ENCODE data around the gene CRIP1. TPM values are rescaled to one million over a fixed set of nuclear protein-coding genes. Genes with fewer than 3 reads are reported as not detected.
A peak's percentile ranks its signal among the peaks of the same experiment; 100 is the strongest.

The CRIP1 gene
- total and polyA plus RNA-seq, 7 experiments from 2014 or later = 94.4 to 787 (median 303) TPM

GRCh38 chr14:105440554-105440900 lies 46.2 kb upstream of the CRIP1 start:
- no peaks in the 10 kb centered on the region for H3K9me3 ChIP-seq (ENCODE audit: control insufficient read depth in 2 of 3, low read length in 3 of 3)
- no peaks in the 10 kb centered on the region for H3K27me3 ChIP-seq (ENCODE audit: control insufficient read depth in 2 of 2, insufficient read depth in 2 of 2, low read length in 2 of 2)
- intact Hi-C loops (cut with micrococcal nuclease) = no loop called here
- no peak overlapping the region for H3K4me3 ChIP-seq (ENCODE audit: low read length)
- no peaks in the 10 kb centered on the region for H3K4me1 ChIP-seq (ENCODE audit: control insufficient read depth in 2 of 2, insufficient read depth in 2 of 2, low read length in 2 of 2)
- H3K9me3 Mint-ChIP-seq = peaks cover 0 to 2% (median 0%) of the 10 kb centered on the region in 11 donors
- peaks cover 0 to 40% (median 0%) of the 10 kb centered on the region in 3 experiments for H3K36me3 ChIP-seq (ENCODE audit: control insufficient read depth in 2 of 3, insufficient read depth in 3 of 3, low read length in 3 of 3)
- H3K36me3 Mint-ChIP-seq = peaks cover 0 to 4% (median 3%) of the 10 kb centered on the region in 5 donors
- POLR2A ChIA-PET = no interaction called here
- ATAC-seq (peak; percentile 22), DNase-seq (no peak)
- no peaks in the 10 kb centered on the region for H3K27me3 Mint-ChIP-seq
- H3K27ac ChIP-seq (ENCODE audit: low read depth, low read length) = no peak overlapping the region
- H3K4me3 Mint-ChIP-seq = no peak overlapping the region
- no peak overlapping the region for H3K27ac Mint-ChIP-seq
- CTCF ChIA-PET = no interaction called here
- peaks cover 3 to 13% (median 11%) of the 10 kb centered on the region in 7 donors for H3K4me1 Mint-ChIP-seq

- ATAC-seq (no peak), DNase-seq (no peak)
- ChIA-PET POLR2A (no interaction called here), CTCF (no interaction called here)
- Mint-ChIP-seq H3K36me3 (peaks cover 0 to 4% (median 2%) of the 10 kb centered on the region in 5 donors), H3K27ac (no peak overlapping the region), H3K4me1 (peaks cover 0 to 9% (median 6%) of the 10 kb centered on the region in 7 donors), H3K4me3 (no peak overlapping the region), H3K27me3 (no peaks in the 10 kb centered on the region), H3K9me3 (peaks cover 0 to 2% (median 0%) of the 10 kb centered on the region in 11 donors)
- Histone ChIP-seq H3K4me1 (ENCODE audit: control insufficient read depth in 2 of 2, insufficient read depth in 2 of 2, low read length in 2 of 2) (no peaks in the 10 kb centered on the region), H3K4me3 (ENCODE audit: low read length) (no peak overlapping the region), H3K27ac (ENCODE audit: low read depth, low read length) (no peak overlapping the region), H3K9me3 (ENCODE audit: control insufficient read depth in 2 of 3, low read length in 3 of 3) (no peaks in the 10 kb centered on the region), H3K27me3 (ENCODE audit: control insufficient read depth in 2 of 2, insufficient read depth in 2 of 2, low read length in 2 of 2) (no peaks in the 10 kb centered on the region), H3K36me3 (ENCODE audit: control insufficient read depth in 2 of 3, insufficient read depth in 3 of 3, low read length in 3 of 3) (peaks cover 0 to 41% (median 0%) of the 10 kb centered on the region in 3 experiments)
- intact Hi-C loops (cut with micrococcal nuclease) = no loop called here
These were observed 45.7 kb upstream of the CRIP1 start for GRCh38 chr14:105440992-105441391.

- Mint-ChIP-seq H3K9me3 (peaks cover 0 to 2% (median 0%) of the 10 kb centered on the region in 11 donors), H3K4me1 (peaks cover 0 to 5% (median 0%) of the 10 kb centered on the region in 7 donors), H3K4me3 (no peak overlapping the region), H3K27me3 (no peaks in the 10 kb centered on the region), H3K36me3 (peaks cover 0 to 4% (median 2%) of the 10 kb centered on the region in 5 donors), H3K27ac (no peak overlapping the region)
- Histone ChIP-seq H3K9me3 (ENCODE audit: control insufficient read depth in 2 of 3, low read length in 3 of 3) (no peaks in the 10 kb centered on the region), H3K36me3 (ENCODE audit: control insufficient read depth in 2 of 3, insufficient read depth in 3 of 3, low read length in 3 of 3) (peaks cover 0 to 39% (median 0%) of the 10 kb centered on the region in 3 experiments), H3K27me3 (ENCODE audit: control insufficient read depth in 2 of 2, insufficient read depth in 2 of 2, low read length in 2 of 2) (no peaks in the 10 kb centered on the region), H3K4me1 (ENCODE audit: control insufficient read depth in 2 of 2, insufficient read depth in 2 of 2, low read length in 2 of 2) (no peaks in the 10 kb centered on the region), H3K4me3 (ENCODE audit: low read length) (no peak overlapping the region), H3K27ac (ENCODE audit: low read depth, low read length) (no peak overlapping the region)
- ChIA-PET CTCF (no interaction called here), POLR2A (no interaction called here)
- intact Hi-C loops (cut with micrococcal nuclease) = no loop called here
- no peak for DNase-seq
- ATAC-seq = no peak
These were observed 44.6 kb upstream of the CRIP1 start for GRCh38 chr14:105442125-105442524.

- no peak for ATAC-seq
- Mint-ChIP-seq H3K9me3 (peaks cover 0 to 2% (median 0%) of the 10 kb centered on the region in 11 donors), H3K4me1 (peaks cover 0 to 5% (median 0%) of the 10 kb centered on the region in 7 donors), H3K27ac (no peak overlapping the region), H3K27me3 (no peaks in the 10 kb centered on the region), H3K36me3 (peaks cover 0 to 4% (median 2%) of the 10 kb centered on the region in 5 donors), H3K4me3 (no peak overlapping the region)
- intact Hi-C loops (cut with micrococcal nuclease) = no loop called here
- H3K9me3 ChIP-seq (ENCODE audit: control insufficient read depth in 2 of 3, low read length in 3 of 3) = no peaks in the 10 kb centered on the region
- H3K4me1 ChIP-seq (ENCODE audit: control insufficient read depth in 2 of 2, insufficient read depth in 2 of 2, low read length in 2 of 2) = no peaks in the 10 kb centered on the region
- H3K36me3 ChIP-seq (ENCODE audit: control insufficient read depth in 2 of 3, insufficient read depth in 3 of 3, low read length in 3 of 3) = peaks cover 0 to 35% (median 0%) of the 10 kb centered on the region in 3 experiments
- no peak overlapping the region for H3K4me3 ChIP-seq (ENCODE audit: low read length)
- CTCF ChIA-PET = no interaction called here
- no peak for DNase-seq
- H3K27ac ChIP-seq (ENCODE audit: low read depth, low read length) = no peak overlapping the region
- POLR2A ChIA-PET = interaction anchor here (1.1 kb wide), 1 partner anchor 137 kb away, joined by 3 read pairs; no protein-coding TSS in a partner anchor
- no peaks in the 10 kb centered on the region for H3K27me3 ChIP-seq (ENCODE audit: control insufficient read depth in 2 of 2, insufficient read depth in 2 of 2, low read length in 2 of 2)
These were observed 43.9 kb upstream of the CRIP1 start for GRCh38 chr14:105442834-105443233.

GRCh38 chr14:105444859-105445258 lies 41.8 kb upstream of the CRIP1 start:
- H3K27me3 Mint-ChIP-seq = no peaks in the 10 kb centered on the region
- H3K4me3 Mint-ChIP-seq = no peak overlapping the region
- CTCF ChIA-PET = no interaction called here
- DNase-seq = no peak
- Histone ChIP-seq H3K4me1 (ENCODE audit: control insufficient read depth in 2 of 2, insufficient read depth in 2 of 2, low read length in 2 of 2) (no peaks in the 10 kb centered on the region), H3K9me3 (ENCODE audit: control insufficient read depth in 2 of 3, low read length in 3 of 3) (no peaks in the 10 kb centered on the region), H3K36me3 (ENCODE audit: control insufficient read depth in 2 of 3, insufficient read depth in 3 of 3, low read length in 3 of 3) (peaks cover 0 to 25% (median 0%) of the 10 kb centered on the region in 3 experiments), H3K27ac (ENCODE audit: low read depth, low read length) (no peak overlapping the region), H3K27me3 (ENCODE audit: control insufficient read depth in 2 of 2, insufficient read depth in 2 of 2, low read length in 2 of 2) (no peaks in the 10 kb centered on the region), H3K4me3 (ENCODE audit: low read length) (no peak overlapping the region)
- peaks cover 0 to 5% (median 0%) of the 10 kb centered on the region in 7 donors for H3K4me1 Mint-ChIP-seq
- ATAC-seq = no peak
- POLR2A ChIA-PET = no interaction called here
- H3K36me3 Mint-ChIP-seq = peaks cover 0 to 4% (median 2%) of the 10 kb centered on the region in 5 donors
- H3K9me3 Mint-ChIP-seq = peaks cover 0 to 2% (median 0%) of the 10 kb centered on the region in 11 donors
- intact Hi-C loops (cut with micrococcal nuclease) = no loop called here
- H3K27ac Mint-ChIP-seq = no peak overlapping the region

- DNase-seq = no peak
- Histone ChIP-seq H3K36me3 (ENCODE audit: control insufficient read depth in 2 of 3, insufficient read depth in 3 of 3, low read length in 3 of 3) (peaks cover 0 to 27% (median 0%) of the 10 kb centered on the region in 3 experiments), H3K4me3 (ENCODE audit: low read length) (no peak overlapping the region), H3K4me1 (ENCODE audit: control insufficient read depth in 2 of 2, insufficient read depth in 2 of 2, low read length in 2 of 2) (no peaks in the 10 kb centered on the region), H3K27me3 (ENCODE audit: control insufficient read depth in 2 of 2, insufficient read depth in 2 of 2, low read length in 2 of 2) (no peaks in the 10 kb centered on the region), H3K27ac (ENCODE audit: low read depth, low read length) (no peak overlapping the region), H3K9me3 (ENCODE audit: control insufficient read depth in 2 of 3, low read length in 3 of 3) (no peaks in the 10 kb centered on the region)
- POLR2A ChIA-PET = no interaction called here
- ATAC-seq = no peak
- Mint-ChIP-seq H3K4me3 (no peak overlapping the region), H3K4me1 (peaks cover 0 to 5% (median 0%) of the 10 kb centered on the region in 7 donors), H3K9me3 (peaks cover 0 to 2% (median 0%) of the 10 kb centered on the region in 11 donors), H3K27me3 (no peaks in the 10 kb centered on the region), H3K27ac (no peak overlapping the region), H3K36me3 (peaks cover 0 to 4% (median 2%) of the 10 kb centered on the region in 5 donors)
- CTCF ChIA-PET = no interaction called here
- intact Hi-C loops (cut with micrococcal nuclease) = no loop called here
These were observed 41.4 kb upstream of the CRIP1 start for GRCh38 chr14:105445290-105445689.

All from naive thymus-derived CD4-positive, alpha-beta T cell (primary cell).